Neural crest cell (in vitro differentiated cells): ENCODE measurements around the gene RS1. TPM values are rescaled to one million over a fixed set of nuclear protein-coding genes. Genes with fewer than 3 reads are reported as not detected.

ENCODE experiments used
- DNase-seq: peaks from one replicate; pipeline ENCODE4 v3.0.0; 2021; ENCODE audit warnings: low read depth, mixed read lengths, low spot score
- H3K27ac Mint-ChIP-seq: one replicate; pipeline ENCODE4 v1.8.0; 2021; ENCODE audit warnings: mild to moderate bottlenecking, mixed read lengths; ENCODE audit not compliant: unreplicated experiment
- H3K27me3 Mint-ChIP-seq: 2 replicates; pipeline ENCODE4 v1.8.0; 2021; ENCODE audit warnings: low read depth, mild to moderate bottlenecking, mixed read lengths
- H3K36me3 Mint-ChIP-seq: 2 replicates; pipeline ENCODE4 v1.8.0; 2021; ENCODE audit warnings: low read depth, mild to moderate bottlenecking, mixed read lengths
- H3K4me1 Mint-ChIP-seq: 2 replicates; pipeline ENCODE4 v1.8.0; 2021; ENCODE audit warnings: mixed read lengths
- H3K4me3 Mint-ChIP-seq: one replicate; pipeline ENCODE4 v1.8.0; 2021; ENCODE audit warnings: mild to moderate bottlenecking, mixed read lengths
- H3K9me3 Mint-ChIP-seq: 2 replicates; pipeline ENCODE4 v1.8.0; 2021; ENCODE audit warnings: mixed read lengths
- long read RNA-seq: library from polyadenylated mRNA; unstranded; transcript quantifications from one replicate; pipeline ENCODE4 v2.0.0, GENCODE V29; 2020
- total RNA-seq: library from RNA; stranded (reverse); gene quantifications from 2 replicates; pipeline ENCODE4 v1.2.1, GENCODE V29; 2021
- TF ChIP-seq, protein P1 (sequence below): fragments of 200-600 bp; sonication (generic); conservative IDR thresholded peaks from 2 replicates; pipeline ENCODE4 v1.5.0; 2021; ENCODE audit warnings: antibody characterized with exemption, mild to moderate bottlenecking

RS1 gene
- total RNA-seq: not detected in 2 replicates
- long read RNA-seq: 0 reads

DNA sequence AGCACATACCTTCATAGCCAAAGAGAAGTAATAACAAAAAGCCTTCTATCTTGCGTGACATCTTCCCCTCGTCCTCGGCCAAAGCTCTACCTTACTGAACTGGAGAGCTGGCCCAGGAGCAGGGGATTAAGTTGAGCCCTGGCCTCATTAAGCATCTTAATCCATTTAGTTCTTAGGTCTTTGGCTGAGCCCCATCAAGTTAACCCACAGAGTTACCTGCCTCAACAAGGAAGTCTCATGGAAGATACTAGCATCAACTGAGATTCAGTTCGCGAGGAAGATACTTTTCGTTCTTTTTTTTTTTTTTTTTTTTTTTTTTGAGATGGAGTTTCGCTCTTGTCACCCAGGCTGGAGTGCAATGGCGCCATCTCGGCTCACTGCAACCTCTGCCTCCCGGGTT, at the start of gene RS1:
Gene RS1 (minus strand): TSS at position 101 of the 400 bp plus-strand sequence. CDS start 40 bp downstream, at position 61.
- Mint-ChIP-seq H3K4me1 (peaks cover 4% of the 10 kb centered on the region), H3K27ac (no peak within 1 kb of the TSS), H3K9me3 (no peaks in the 10 kb centered on the region), H3K4me3 (peak within 1 kb of the TSS; percentile 79), H3K36me3 (no peaks in the 10 kb centered on the region), H3K27me3 (peaks cover 4% of the 10 kb centered on the region)
- no peak for DNase-seq
- TF ChIP-seq, protein P1, sequence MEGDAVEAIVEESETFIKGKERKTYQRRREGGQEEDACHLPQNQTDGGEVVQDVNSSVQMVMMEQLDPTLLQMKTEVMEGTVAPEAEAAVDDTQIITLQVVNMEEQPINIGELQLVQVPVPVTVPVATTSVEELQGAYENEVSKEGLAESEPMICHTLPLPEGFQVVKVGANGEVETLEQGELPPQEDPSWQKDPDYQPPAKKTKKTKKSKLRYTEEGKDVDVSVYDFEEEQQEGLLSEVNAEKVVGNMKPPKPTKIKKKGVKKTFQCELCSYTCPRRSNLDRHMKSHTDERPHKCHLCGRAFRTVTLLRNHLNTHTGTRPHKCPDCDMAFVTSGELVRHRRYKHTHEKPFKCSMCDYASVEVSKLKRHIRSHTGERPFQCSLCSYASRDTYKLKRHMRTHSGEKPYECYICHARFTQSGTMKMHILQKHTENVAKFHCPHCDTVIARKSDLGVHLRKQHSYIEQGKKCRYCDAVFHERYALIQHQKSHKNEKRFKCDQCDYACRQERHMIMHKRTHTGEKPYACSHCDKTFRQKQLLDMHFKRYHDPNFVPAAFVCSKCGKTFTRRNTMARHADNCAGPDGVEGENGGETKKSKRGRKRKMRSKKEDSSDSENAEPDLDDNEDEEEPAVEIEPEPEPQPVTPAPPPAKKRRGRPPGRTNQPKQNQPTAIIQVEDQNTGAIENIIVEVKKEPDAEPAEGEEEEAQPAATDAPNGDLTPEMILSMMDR: no peak

- Mint-ChIP-seq H3K36me3 (no peaks in the 10 kb centered on the region), H3K4me3 (no peak overlapping the region), H3K9me3 (peaks cover 8% of the 10 kb centered on the region), H3K27me3 (no peaks in the 10 kb centered on the region), H3K27ac (no peak overlapping the region), H3K4me1 (no peaks in the 10 kb centered on the region)
- TF ChIP-seq, protein P1: no peak
- DNase-seq: no peak
Measured at GRCh38 chrX:18719852-18720251, 47.9 kb upstream of the RS1 start.

DNA sequence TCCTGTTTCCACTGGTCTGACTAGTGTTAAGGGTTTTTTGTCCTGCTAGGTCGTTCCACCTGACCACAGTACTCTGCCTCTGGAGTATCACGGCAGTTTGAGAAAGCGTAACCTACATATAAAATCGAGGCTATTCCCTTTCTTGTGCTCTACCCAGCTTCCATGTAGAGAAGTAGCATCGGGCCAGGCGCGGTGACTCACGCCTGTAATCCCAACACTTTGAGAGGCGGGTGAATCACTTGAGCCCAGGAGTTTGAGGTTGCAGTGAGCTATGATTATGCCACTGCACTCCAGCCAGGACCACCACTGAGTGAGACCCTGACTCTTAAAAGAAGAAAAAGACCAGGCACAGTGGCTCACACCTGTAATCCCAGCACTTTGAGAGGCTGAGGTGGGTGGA, 43.0 kb upstream of the RS1 start:
- TF ChIP-seq, protein P1: no peak
- Mint-ChIP-seq H3K27me3 (no peaks in the 10 kb centered on the region), H3K4me1 (no peaks in the 10 kb centered on the region), H3K9me3 (peaks cover 6% of the 10 kb centered on the region), H3K27ac (no peak overlapping the region), H3K36me3 (no peaks in the 10 kb centered on the region), H3K4me3 (no peak overlapping the region)
- no peak for DNase-seq

GRCh38 chrX:18709833-18710232, 37.9 kb upstream of the RS1 start:
- H3K4me1 Mint-ChIP-seq: no peaks in the 10 kb centered on the region
- no peak for DNase-seq
- no peak overlapping the region for H3K27ac Mint-ChIP-seq
- H3K9me3 Mint-ChIP-seq: peaks cover 5% of the 10 kb centered on the region
- TF ChIP-seq, protein P1: peak; percentile 34
- H3K4me3 Mint-ChIP-seq: no peak overlapping the region
- no peaks in the 10 kb centered on the region for H3K27me3 Mint-ChIP-seq
- H3K36me3 Mint-ChIP-seq: peaks cover 2% of the 10 kb centered on the region

GRCh38 chrX:18707426-18708049, 35.6 kb upstream of the RS1 start, which contains the start of gene PPEF1:
PPEF1 (plus strand) TSS chrX:18707645; CDS start chrX:18707781, 136 bp downstream.
- Mint-ChIP-seq H3K27me3 (no peaks in the 10 kb centered on the region), H3K36me3 (peaks cover 2% of the 10 kb centered on the region), H3K27ac (no peak within 1 kb of the TSS), H3K4me3 (no peak within 1 kb of the TSS), H3K4me1 (no peaks in the 10 kb centered on the region), H3K9me3 (no peaks in the 10 kb centered on the region)
- TF ChIP-seq, protein P1: no peak
- DNase-seq: no peak
